Ectodermal cell (in vitro differentiated cells): ENCODE results near the gene BTG4.
A peak's percentile ranks its signal among the peaks of the same experiment; 100 is the strongest.

Source experiments
- H3K27ac ChIP-seq: 2 replicates; pipeline ENCODE4 v1.7.0; 2013; ENCODE audit warnings: mild to moderate bottlenecking, low read depth, low read length; ENCODE audit not compliant: insufficient read depth, poor library complexity, severe bottlenecking
- H3K27me3 ChIP-seq: 2 replicates; pipeline ENCODE4 v1.7.0; 2013; ENCODE audit warnings: mild to moderate bottlenecking, low read length; ENCODE audit not compliant: insufficient read depth, control insufficient read depth, poor library complexity, severe bottlenecking
- H3K36me3 ChIP-seq: one replicate; pipeline ENCODE4 v1.7.0; 2013; ENCODE audit warnings: low read length; ENCODE audit not compliant: control insufficient read depth, insufficient read depth
- H3K4me1 ChIP-seq: one replicate; pipeline ENCODE4 v1.7.0; 2013; ENCODE audit warnings: low read length; ENCODE audit not compliant: control insufficient read depth, insufficient read depth
- H3K4me3 ChIP-seq: 2 replicates; pipeline ENCODE4 v1.7.0; 2013; ENCODE audit warnings: low read depth, low read length, control low read depth; ENCODE audit not compliant: insufficient read depth
- H3K9me3 ChIP-seq: 2 replicates; pipeline ENCODE4 v1.7.0; 2013; ENCODE audit warnings: mild to moderate bottlenecking, low read length, moderate library complexity; ENCODE audit not compliant: control insufficient read depth
- WGBS, 2 experiments: methylation state at CpG; one replicate each; pipeline ENCODE4 v1.1.7; 2013; ENCODE audit warnings: missing lambda C conversion rate in 2 of 2; 5-methylcytosine and 5-hydroxymethylcytosine counted together

The BTG4 gene

DNA sequence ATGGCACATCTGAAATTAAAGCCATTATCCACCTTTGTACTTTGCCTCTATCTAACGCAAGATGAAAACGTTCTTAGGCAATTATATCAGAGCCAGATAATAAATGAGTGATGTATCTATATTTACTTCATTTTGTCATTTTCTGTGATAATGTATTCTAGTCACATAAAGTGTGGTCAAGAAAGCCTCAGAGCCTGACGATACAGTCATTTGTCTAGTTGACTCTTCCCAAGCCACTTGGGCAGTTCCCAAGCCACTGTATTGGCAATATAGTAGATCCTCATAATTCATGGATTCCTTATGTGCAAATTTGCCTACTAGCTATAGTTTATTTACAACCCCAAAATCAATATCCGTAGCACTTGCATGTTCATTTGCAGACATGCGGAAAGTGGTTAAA, 10.2 kb upstream of the BTG4 start:
- no peaks in the 10 kb centered on the region for H3K9me3 ChIP-seq
- H3K4me3 ChIP-seq, result no peak overlapping the region
- no peak overlapping the region for H3K27ac ChIP-seq
- H3K36me3 ChIP-seq, result no peaks in the 10 kb centered on the region
- no peaks in the 10 kb centered on the region for H3K4me1 ChIP-seq
- no peaks in the 10 kb centered on the region for H3K27me3 ChIP-seq
- 91 to 97% methylated on average over 3 to 4 of the region's 5 CpGs for WGBS, 2 experiments

DNA sequence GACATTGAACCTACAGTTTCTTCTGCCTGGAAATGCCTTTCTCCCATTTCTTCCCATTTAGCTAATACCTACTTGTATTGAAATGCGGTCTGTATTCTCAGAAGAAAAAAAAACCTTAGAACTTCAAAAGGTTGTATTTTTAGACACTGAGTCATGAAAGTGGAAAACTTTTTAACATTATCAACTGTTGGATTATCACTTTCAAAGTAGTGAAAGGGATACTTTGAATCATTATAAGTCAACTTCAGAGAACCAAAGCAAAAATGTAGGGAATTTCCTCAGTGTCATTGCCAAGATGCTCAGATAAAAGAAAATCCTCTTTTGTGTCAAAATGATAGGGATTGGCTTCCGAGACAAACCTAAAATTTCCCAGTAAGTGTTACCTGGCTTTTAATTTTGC, 8.9 kb upstream of the BTG4 start:
- 87% methylated on average over 2 of the region's 2 CpGs; no CpG with 5 or more reads in 1 of the 2 experiments for WGBS, 2 experiments

DNA sequence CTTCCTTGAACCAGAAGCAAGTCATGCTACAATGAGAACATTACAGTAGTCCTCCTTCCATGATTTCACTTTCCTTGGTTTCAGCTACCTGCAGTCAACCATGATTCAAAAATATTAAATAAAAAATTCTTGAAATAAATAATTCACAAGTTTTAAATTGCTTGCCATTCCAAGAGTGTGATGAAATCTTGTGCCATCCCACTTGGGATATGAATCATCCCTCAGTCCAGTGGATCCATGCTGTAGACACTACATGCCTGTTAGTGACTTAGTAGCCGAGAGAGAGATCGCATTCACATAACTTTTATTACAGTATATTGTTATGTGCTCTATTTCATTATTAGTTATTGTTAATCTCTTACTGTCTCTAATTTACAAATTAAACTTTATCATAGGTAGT, 8.4 kb upstream of the BTG4 start:
- Histone ChIP-seq H3K27ac (no peak overlapping the region), H3K4me3 (no peak overlapping the region), H3K36me3 (no peaks in the 10 kb centered on the region), H3K27me3 (peaks cover under 1% of the 10 kb centered on the region), H3K4me1 (no peaks in the 10 kb centered on the region), H3K9me3 (no peaks in the 10 kb centered on the region)
- WGBS, 2 experiments, result no CpG with 5 or more reads among the region's 2 CpGs

More for the DNA sequence above, 8.9 kb upstream of the BTG4 start:
- H3K4me3 ChIP-seq, result no peak overlapping the region
- no peaks in the 10 kb centered on the region for H3K9me3 ChIP-seq
- H3K36me3 ChIP-seq, result no peaks in the 10 kb centered on the region
- no peak overlapping the region for H3K27ac ChIP-seq
- H3K27me3 ChIP-seq, result no peaks in the 10 kb centered on the region
- H3K4me1 ChIP-seq, result no peaks in the 10 kb centered on the region

DNA sequence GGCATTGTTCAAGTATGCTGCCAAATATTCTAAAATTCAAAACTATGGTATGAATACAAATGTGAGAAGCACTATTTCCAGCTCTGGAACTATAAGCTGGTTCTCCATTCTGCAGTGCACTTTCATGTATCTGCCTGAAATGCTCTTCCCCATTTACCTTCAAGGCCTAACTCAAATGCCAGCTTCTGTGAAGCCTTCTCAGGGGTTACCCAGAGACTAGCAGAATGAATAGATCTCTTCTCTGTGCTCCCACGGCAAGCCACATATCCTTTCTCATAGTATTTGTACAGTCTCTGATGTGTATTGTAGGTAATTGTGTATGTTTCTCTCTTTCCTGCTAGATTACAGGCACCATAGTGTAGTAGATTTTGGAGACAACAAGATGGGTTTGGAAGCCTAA, 6.5 kb upstream of the BTG4 start:
- H3K27ac ChIP-seq, result no peak overlapping the region
- no peaks in the 10 kb centered on the region for H3K9me3 ChIP-seq
- H3K4me1 ChIP-seq, result no peaks in the 10 kb centered on the region
- H3K36me3 ChIP-seq, result no peaks in the 10 kb centered on the region
- H3K27me3 ChIP-seq, result peaks cover 19% of the 10 kb centered on the region
- WGBS, 2 experiments, result 74 to 78% methylated on average over 1 of the region's 1 CpG
- no peak overlapping the region for H3K4me3 ChIP-seq

DNA sequence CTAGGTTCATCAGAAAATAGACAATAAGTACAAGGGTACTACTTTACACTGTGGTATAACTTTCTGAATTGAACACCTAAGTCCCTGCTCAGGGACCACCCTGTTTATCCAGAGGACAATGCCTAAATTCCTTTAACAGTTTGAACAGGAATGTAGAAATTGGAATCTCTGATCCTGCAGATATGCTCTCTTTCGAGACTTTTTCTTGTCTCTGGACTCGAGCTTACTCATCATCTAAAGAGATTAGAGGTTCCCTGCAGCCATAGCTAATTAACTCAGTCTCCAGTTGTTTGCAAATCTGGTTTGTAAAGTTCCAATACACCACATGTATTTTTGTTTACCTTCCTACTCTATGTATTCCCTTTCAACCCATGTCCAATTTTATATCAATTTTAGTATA, 3.4 kb upstream of the BTG4 start:
- Histone ChIP-seq H3K36me3 (no peaks in the 10 kb centered on the region), H3K27ac (no peak overlapping the region), H3K4me3 (no peak overlapping the region), H3K9me3 (no peaks in the 10 kb centered on the region), H3K27me3 (peaks cover 46% of the 10 kb centered on the region), H3K4me1 (no peaks in the 10 kb centered on the region)
- WGBS, 2 experiments, result 40 to 62% methylated on average over 2 of the region's 2 CpGs

DNA sequence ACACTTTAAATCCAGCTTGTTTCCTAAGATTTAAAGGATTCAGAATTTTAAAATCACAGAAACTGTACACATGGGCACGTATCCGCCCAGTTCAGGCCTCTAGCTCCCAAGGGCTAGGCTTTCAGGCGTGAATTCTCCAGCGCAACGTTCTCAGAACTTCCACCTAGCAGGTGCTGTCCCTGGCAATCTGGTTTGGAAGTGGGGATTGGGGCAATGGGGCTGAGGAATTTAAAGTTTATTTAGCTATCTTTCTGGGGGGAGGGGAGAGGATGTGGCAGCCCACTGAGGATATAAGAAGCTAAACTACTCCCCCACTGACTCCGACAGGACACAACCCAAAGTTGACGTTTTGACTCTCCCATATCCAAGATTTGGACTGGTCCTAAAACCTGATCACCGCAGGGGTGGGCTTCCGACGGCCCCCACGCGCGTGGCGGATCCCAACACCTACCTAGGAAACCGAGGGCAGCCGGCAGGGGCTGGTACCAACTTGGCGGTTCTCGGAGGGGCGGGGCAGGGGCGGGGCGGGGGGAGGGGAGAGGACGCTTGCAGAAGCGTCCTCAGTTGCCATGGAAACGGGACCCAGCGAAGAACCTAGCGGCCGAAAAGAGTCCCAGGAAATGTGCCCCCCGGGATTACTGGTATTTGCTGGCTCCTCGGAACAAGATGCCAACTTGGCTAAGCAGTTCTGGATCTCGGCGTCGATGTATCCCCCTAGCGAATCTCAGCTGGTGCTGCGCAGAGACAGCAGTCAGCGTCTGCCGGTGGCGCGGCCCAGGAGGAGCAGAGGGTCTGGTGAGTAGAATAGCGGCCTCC, 2.2 kb upstream of the BTG4 start, which contains the start of gene HOATZ:
HOATZ (plus strand) TSS at position 563 of the 816 bp plus-strand sequence; CDS start at position 570, 7 bp downstream.
- H3K4me1 ChIP-seq, result no peaks in the 10 kb centered on the region
- no peaks in the 10 kb centered on the region for H3K36me3 ChIP-seq
- H3K9me3 ChIP-seq, result no peaks in the 10 kb centered on the region
- H3K27me3 ChIP-seq, result peaks cover 46% of the 10 kb centered on the region
- H3K27ac ChIP-seq, result no peak within 1 kb of the TSS
- WGBS, 2 experiments, result 11% methylated on average over 39 of the region's 39 CpGs
- peak within 1 kb of the TSS; percentile 30 for H3K4me3 ChIP-seq

DNA sequence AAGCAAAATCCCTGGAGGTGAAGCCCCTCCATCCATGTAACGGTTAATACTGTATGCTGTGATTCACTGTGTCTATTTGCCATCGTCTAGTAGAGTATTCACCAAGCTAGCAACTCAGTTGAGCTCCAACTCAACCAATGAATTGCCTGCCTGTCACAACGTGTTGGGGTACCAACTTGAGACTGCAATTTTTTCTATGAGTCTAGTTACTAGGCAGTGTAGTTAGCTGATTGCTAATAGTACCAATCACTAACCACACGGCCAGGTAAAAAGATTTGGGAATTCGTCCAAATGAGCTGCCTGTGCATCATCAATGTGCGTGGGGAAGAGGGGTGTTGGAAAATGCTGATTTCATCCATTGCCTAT, 1.0 kb upstream of the BTG4 start:
- H3K4me1 ChIP-seq, result no peaks in the 10 kb centered on the region
- no peaks in the 10 kb centered on the region for H3K9me3 ChIP-seq
- no peaks in the 10 kb centered on the region for H3K36me3 ChIP-seq
- no peak overlapping the region for H3K27ac ChIP-seq
- 27 to 29% methylated on average over 5 of the region's 6 CpGs for WGBS, 2 experiments
- no peak overlapping the region for H3K4me3 ChIP-seq
- peaks cover 46% of the 10 kb centered on the region for H3K27me3 ChIP-seq

DNA sequence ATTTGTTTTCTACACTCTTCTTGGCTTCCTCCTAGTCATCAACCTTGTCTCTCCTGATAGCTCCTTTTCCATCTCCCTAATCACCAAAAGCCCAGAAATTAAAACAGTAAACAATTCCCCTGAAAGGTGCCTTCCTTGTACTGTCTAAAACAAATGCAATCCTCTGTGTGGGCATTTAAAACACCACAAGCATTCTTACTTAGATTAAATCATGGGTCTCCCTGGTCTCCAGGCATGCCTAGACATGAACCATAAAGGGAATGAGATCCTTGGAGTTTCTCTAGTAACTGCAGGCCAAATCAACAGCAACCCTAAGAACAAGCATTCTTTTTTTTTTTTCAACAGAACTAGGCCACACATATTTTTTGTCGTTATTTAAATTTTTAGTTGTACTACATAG, 1.9 kb downstream of the BTG4 start:
- no CpG with 5 or more reads among the region's 1 CpG for WGBS, 2 experiments
- peaks cover 44% of the 10 kb centered on the region for H3K27me3 ChIP-seq

DNA sequence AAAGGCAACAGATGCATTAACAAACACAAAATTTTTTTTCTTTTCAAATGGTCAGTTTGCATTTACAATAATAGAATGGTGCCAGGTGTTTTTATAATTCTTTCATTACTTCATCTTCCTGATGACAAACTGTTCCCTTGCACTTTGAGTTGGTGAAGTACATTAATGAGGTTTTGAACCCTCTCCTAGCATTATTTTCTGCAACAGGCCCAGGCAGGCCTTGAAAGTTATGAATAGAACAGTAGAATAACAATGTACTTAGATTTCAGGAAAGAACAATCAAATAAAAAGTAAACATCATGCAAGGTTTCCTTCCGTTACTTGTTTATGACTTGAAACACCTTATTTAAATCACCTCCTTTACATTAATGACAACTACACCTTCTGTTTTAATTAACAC, 9.6 kb downstream of the BTG4 start:
- WGBS, 2 experiments, result 87 to 94% methylated on average over 1 of the region's 1 CpG
- H3K27ac ChIP-seq, result no peak overlapping the region
- H3K9me3 ChIP-seq, result no peaks in the 10 kb centered on the region
- no peak overlapping the region for H3K4me3 ChIP-seq
- no peaks in the 10 kb centered on the region for H3K36me3 ChIP-seq
- no peaks in the 10 kb centered on the region for H3K4me1 ChIP-seq
- H3K27me3 ChIP-seq, result peaks cover 10% of the 10 kb centered on the region

More for the DNA sequence above, 1.9 kb downstream of the BTG4 start:
- H3K4me3 ChIP-seq, result no peak overlapping the region
- H3K36me3 ChIP-seq, result no peaks in the 10 kb centered on the region
- no peaks in the 10 kb centered on the region for H3K4me1 ChIP-seq
- H3K9me3 ChIP-seq, result no peaks in the 10 kb centered on the region
- no peak overlapping the region for H3K27ac ChIP-seq

DNA sequence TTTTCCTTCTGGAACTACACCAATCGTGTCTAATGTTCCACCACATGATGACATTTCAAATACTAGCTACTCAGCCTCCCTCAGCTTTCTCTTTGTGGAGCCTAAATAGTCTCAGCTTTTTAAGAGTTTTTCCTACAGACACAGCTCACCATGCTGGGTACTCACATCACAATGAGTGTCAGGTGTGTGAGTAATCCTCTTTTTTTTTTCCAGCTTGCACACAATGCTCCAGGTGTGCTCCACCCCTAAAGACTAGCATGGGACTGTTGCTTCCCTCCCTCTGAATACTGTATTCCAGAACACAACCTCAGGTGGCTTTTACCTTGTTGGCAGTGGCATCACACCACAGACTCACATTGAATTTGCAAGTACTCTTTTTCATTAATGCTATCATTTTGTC, 11.7 kb downstream of the BTG4 start:
- Histone ChIP-seq H3K27ac (no peak overlapping the region), H3K27me3 (peaks cover 31% of the 10 kb centered on the region)

More for the DNA sequence above, 11.7 kb downstream of the BTG4 start:
- 87 to 97% methylated on average over 1 of the region's 1 CpG for WGBS, 2 experiments
- H3K36me3 ChIP-seq, result no peaks in the 10 kb centered on the region
- H3K9me3 ChIP-seq, result no peaks in the 10 kb centered on the region
- H3K4me1 ChIP-seq, result no peaks in the 10 kb centered on the region
- no peak overlapping the region for H3K4me3 ChIP-seq
